ENCODE measurements around the gene PML.

Gene PML

DNA sequence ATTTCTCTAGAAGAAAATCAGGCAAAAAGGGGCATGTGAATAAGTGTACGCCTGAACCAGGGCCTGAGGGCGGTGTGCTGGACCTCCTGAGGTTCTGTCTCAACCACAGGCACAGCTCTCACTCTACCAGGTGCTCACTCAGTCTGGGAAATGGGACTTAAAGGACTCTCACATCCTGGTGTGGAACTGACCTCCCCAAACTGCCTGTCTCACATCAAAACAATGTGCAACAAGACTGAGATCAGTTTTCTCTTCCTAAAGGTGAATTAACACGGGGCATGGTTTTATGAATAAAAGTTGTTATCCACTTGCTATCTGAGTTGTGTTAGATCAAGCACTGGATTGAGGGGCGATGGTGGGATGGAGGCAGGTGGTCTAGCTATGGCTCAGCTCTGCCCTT is 7.3 kb upstream of the PML start:
- TF ChIP-seq ZNF70 (CRISPR knock-in tag; IDR thresholded peaks at IDR 0.05) (no peak), ZFP3 (CRISPR knock-in tag; IDR thresholded peaks at IDR 0.05) (no peak), GLIS3 (CRISPR knock-in tag; IDR thresholded peaks at IDR 0.05) (no peak), CREB5 (CRISPR knock-in tag; IDR thresholded peaks at IDR 0.05; ENCODE audit: low read depth) (no peak), ISL1 (CRISPR knock-in tag; IDR thresholded peaks at IDR 0.05) (no peak), TOX (CRISPR knock-in tag; IDR thresholded peaks at IDR 0.05; ENCODE audit: borderline replicate concordance) (no peak), BACH2 (CRISPR knock-in tag; IDR thresholded peaks at IDR 0.05; ENCODE audit: borderline replicate concordance) (no peak), ZNF565 (CRISPR knock-in tag; conservative IDR thresholded peaks at IDR 0.05; ENCODE audit: low read depth) (no peak), CSDC2 (CRISPR knock-in tag; IDR thresholded peaks at IDR 0.05) (no peak), PPARA (CRISPR knock-in tag; IDR thresholded peaks at IDR 0.05; ENCODE audit: borderline replicate concordance) (no peak), ZFP30 (CRISPR knock-in tag; IDR thresholded peaks at IDR 0.05) (no peak), OSR1 (CRISPR knock-in tag; IDR thresholded peaks at IDR 0.05) (no peak), ZNF8 (CRISPR knock-in tag; IDR thresholded peaks at IDR 0.05) (no peak)
- TF ChIP-seq, protein P1, sequence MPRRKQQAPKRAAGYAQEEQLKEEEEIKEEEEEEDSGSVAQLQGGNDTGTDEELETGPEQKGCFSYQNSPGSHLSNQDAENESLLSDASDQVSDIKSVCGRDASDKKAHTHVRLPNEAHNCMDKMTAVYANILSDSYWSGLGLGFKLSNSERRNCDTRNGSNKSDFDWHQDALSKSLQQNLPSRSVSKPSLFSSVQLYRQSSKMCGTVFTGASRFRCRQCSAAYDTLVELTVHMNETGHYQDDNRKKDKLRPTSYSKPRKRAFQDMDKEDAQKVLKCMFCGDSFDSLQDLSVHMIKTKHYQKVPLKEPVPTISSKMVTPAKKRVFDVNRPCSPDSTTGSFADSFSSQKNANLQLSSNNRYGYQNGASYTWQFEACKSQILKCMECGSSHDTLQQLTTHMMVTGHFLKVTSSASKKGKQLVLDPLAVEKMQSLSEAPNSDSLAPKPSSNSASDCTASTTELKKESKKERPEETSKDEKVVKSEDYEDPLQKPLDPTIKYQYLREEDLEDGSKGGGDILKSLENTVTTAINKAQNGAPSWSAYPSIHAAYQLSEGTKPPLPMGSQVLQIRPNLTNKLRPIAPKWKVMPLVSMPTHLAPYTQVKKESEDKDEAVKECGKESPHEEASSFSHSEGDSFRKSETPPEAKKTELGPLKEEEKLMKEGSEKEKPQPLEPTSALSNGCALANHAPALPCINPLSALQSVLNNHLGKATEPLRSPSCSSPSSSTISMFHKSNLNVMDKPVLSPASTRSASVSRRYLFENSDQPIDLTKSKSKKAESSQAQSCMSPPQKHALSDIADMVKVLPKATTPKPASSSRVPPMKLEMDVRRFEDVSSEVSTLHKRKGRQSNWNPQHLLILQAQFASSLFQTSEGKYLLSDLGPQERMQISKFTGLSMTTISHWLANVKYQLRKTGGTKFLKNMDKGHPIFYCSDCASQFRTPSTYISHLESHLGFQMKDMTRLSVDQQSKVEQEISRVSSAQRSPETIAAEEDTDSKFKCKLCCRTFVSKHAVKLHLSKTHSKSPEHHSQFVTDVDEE (CRISPR knock-in tag; IDR thresholded peaks at IDR 0.05): no peak
- TF ChIP-seq, protein P2, sequence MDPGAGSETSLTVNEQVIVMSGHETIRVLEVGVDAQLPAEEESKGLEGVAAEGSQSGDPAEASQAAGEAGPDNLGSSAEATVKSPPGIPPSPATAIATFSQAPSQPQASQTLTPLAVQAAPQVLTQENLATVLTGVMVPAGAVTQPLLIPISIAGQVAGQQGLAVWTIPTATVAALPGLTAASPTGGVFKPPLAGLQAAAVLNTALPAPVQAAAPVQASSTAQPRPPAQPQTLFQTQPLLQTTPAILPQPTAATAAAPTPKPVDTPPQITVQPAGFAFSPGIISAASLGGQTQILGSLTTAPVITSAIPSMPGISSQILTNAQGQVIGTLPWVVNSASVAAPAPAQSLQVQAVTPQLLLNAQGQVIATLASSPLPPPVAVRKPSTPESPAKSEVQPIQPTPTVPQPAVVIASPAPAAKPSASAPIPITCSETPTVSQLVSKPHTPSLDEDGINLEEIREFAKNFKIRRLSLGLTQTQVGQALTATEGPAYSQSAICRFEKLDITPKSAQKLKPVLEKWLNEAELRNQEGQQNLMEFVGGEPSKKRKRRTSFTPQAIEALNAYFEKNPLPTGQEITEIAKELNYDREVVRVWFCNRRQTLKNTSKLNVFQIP (CRISPR knock-in tag; IDR thresholded peaks at IDR 0.05; ENCODE audit: borderline replicate concordance, low read depth): no peak
- TF ChIP-seq, protein P3, sequence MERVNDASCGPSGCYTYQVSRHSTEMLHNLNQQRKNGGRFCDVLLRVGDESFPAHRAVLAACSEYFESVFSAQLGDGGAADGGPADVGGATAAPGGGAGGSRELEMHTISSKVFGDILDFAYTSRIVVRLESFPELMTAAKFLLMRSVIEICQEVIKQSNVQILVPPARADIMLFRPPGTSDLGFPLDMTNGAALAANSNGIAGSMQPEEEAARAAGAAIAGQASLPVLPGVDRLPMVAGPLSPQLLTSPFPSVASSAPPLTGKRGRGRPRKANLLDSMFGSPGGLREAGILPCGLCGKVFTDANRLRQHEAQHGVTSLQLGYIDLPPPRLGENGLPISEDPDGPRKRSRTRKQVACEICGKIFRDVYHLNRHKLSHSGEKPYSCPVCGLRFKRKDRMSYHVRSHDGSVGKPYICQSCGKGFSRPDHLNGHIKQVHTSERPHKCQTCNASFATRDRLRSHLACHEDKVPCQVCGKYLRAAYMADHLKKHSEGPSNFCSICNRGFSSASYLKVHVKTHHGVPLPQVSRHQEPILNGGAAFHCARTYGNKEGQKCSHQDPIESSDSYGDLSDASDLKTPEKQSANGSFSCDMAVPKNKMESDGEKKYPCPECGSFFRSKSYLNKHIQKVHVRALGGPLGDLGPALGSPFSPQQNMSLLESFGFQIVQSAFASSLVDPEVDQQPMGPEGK (CRISPR knock-in tag; IDR thresholded peaks at IDR 0.05; ENCODE audit: borderline replicate concordance): no peak
- no peak for ATAC-seq

GRCh38 chr15:73987681-73988444 is 6.7 kb upstream of the PML start:
- no peak for ATAC-seq
- TF ChIP-seq, protein P4, sequence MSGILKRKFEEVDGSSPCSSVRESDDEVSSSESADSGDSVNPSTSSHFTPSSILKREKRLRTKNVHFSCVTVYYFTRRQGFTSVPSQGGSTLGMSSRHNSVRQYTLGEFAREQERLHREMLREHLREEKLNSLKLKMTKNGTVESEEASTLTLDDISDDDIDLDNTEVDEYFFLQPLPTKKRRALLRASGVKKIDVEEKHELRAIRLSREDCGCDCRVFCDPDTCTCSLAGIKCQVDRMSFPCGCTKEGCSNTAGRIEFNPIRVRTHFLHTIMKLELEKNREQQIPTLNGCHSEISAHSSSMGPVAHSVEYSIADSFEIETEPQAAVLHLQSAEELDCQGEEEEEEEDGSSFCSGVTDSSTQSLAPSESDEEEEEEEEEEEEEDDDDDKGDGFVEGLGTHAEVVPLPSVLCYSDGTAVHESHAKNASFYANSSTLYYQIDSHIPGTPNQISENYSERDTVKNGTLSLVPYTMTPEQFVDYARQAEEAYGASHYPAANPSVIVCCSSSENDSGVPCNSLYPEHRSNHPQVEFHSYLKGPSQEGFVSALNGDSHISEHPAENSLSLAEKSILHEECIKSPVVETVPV (CRISPR knock-in tag; IDR thresholded peaks at IDR 0.05): no peak
- TF ChIP-seq OSR1 (CRISPR knock-in tag; IDR thresholded peaks at IDR 0.05) (no peak), ZFP30 (CRISPR knock-in tag; IDR thresholded peaks at IDR 0.05) (no peak), ZNF565 (CRISPR knock-in tag; conservative IDR thresholded peaks at IDR 0.05; ENCODE audit: low read depth) (no peak), BACH2 (CRISPR knock-in tag; IDR thresholded peaks at IDR 0.05; ENCODE audit: borderline replicate concordance) (no peak), GLIS3 (CRISPR knock-in tag; IDR thresholded peaks at IDR 0.05) (no peak), ESRRG (CRISPR knock-in tag; IDR thresholded peaks at IDR 0.05) (no peak)
- TF ChIP-seq, protein P2 (CRISPR knock-in tag; IDR thresholded peaks at IDR 0.05; ENCODE audit: borderline replicate concordance, low read depth): no peak
